ENCODE results near the gene HDLBP. TPM values are rescaled to one million over a fixed set of nuclear protein-coding genes. Genes with fewer than 3 reads are reported as not detected.

The HDLBP gene
- total RNA-seq, 2 donors from 2014 or later: 274 to 287 TPM

- no peak for DNase-seq (ENCODE audit: low spot score)
- no peaks in the 10 kb centered on the region for H3K27me3 ChIP-seq
- no peaks in the 10 kb centered on the region for H3K9me3 ChIP-seq
- no peak overlapping the region for H3K4me3 ChIP-seq
- H3K4me1 ChIP-seq: peaks cover 0 to 48% of the 10 kb centered on the region in 2 donors
- TF ChIP-seq, protein P1, sequence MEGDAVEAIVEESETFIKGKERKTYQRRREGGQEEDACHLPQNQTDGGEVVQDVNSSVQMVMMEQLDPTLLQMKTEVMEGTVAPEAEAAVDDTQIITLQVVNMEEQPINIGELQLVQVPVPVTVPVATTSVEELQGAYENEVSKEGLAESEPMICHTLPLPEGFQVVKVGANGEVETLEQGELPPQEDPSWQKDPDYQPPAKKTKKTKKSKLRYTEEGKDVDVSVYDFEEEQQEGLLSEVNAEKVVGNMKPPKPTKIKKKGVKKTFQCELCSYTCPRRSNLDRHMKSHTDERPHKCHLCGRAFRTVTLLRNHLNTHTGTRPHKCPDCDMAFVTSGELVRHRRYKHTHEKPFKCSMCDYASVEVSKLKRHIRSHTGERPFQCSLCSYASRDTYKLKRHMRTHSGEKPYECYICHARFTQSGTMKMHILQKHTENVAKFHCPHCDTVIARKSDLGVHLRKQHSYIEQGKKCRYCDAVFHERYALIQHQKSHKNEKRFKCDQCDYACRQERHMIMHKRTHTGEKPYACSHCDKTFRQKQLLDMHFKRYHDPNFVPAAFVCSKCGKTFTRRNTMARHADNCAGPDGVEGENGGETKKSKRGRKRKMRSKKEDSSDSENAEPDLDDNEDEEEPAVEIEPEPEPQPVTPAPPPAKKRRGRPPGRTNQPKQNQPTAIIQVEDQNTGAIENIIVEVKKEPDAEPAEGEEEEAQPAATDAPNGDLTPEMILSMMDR (IDR thresholded peaks at IDR 0.05): no peak
- peak overlapping the region; percentile 51 to 55 for H3K27ac ChIP-seq
- H3K36me3 ChIP-seq: peaks cover 48% of the 10 kb centered on the region
These were observed 88.5 kb downstream of the HDLBP start for GRCh38 chr2:241226723-241227572.

DNA sequence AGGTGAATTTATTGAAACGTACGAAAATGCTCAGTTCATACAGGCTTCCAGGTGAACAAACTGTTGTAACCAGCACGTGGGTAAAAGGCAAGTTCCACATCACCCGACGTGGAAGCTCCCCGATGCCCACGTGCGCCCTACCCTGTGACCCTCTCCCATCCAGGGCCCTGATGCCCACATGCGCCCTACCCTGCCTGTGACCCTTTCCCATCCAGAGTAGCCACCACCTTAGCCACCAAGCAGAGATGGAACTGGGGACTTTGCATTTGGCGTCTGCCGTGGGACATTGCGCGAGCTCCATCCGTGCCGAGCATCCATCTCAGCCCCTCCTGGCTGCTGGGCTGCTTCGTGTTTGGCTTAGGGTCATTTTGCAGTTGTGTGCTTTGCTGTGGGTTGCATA is 89.5 kb downstream of the HDLBP start:
- H3K27me3 ChIP-seq: no peaks in the 10 kb centered on the region
- H3K36me3 ChIP-seq: peaks cover 39% of the 10 kb centered on the region
- DNase-seq (ENCODE audit: low spot score): no peak
- TF ChIP-seq, protein P1 (IDR thresholded peaks at IDR 0.05): no peak
- H3K9me3 ChIP-seq: no peaks in the 10 kb centered on the region
- H3K4me3 ChIP-seq: no peak overlapping the region
- no peak overlapping the region for H3K27ac ChIP-seq
- H3K4me1 ChIP-seq: peaks cover 0 to 48% of the 10 kb centered on the region in 2 donors

DNA sequence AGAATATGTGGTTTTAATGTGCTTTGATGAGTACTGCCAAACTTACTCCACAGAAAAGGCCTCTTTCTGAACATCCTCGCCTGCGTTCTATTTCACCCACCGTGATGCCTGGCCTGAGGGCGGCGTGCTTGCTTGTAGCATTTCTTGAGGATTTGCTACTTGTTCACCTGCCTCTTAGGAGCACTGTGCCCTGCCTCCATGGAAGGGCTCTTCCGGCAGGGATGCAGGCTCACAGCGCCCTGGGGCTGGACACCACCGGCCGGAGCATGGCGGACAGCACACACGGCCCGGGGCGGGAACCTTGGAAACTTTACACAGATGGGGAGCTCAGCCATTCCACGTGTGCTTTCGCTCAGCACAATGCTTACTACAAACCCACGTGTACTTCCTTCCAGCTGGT is 89.9 kb downstream of the HDLBP start:
- Histone ChIP-seq H3K27ac (no peak overlapping the region), H3K9me3 (no peaks in the 10 kb centered on the region), H3K4me1 (peaks cover 0 to 48% of the 10 kb centered on the region in 2 donors), H3K4me3 (no peak overlapping the region), H3K27me3 (no peaks in the 10 kb centered on the region), H3K36me3 (peaks cover 34% of the 10 kb centered on the region)
- TF ChIP-seq, protein P1 (IDR thresholded peaks at IDR 0.05): no peak
- DNase-seq (ENCODE audit: low spot score): no peak

- Histone ChIP-seq H3K9me3 (no peaks in the 10 kb centered on the region), H3K36me3 (peaks cover 28% of the 10 kb centered on the region), H3K4me3 (no peak overlapping the region), H3K27ac (no peak overlapping the region), H3K4me1 (peaks cover 0 to 48% of the 10 kb centered on the region in 2 donors), H3K27me3 (no peaks in the 10 kb centered on the region)
- no peak for DNase-seq (ENCODE audit: low spot score)
- TF ChIP-seq, protein P1 (IDR thresholded peaks at IDR 0.05): no peak
These were observed 90.5 kb downstream of the HDLBP start for GRCh38 chr2:241224851-241225438.

GRCh38 chr2:241224018-241224850 is 91.2 kb downstream of the HDLBP start:
- Histone ChIP-seq H3K9me3 (no peaks in the 10 kb centered on the region), H3K27me3 (no peaks in the 10 kb centered on the region), H3K4me1 (peaks cover 0 to 44% of the 10 kb centered on the region in 2 donors), H3K36me3 (peaks cover 21% of the 10 kb centered on the region), H3K4me3 (no peak overlapping the region), H3K27ac (no peak overlapping the region)
- DNase-seq (ENCODE audit: low spot score): no peak
- TF ChIP-seq, protein P1 (IDR thresholded peaks at IDR 0.05): no peak
